Measurements from ENCODE around the gene GORAB. TPM values are rescaled to one million over a fixed set of nuclear protein-coding genes. Genes with fewer than 3 reads are reported as not detected.

Gene GORAB
- total and polyA plus RNA-seq, 2 experiments from 2014 or later = 14.7 to 16.4 TPM

DNA sequence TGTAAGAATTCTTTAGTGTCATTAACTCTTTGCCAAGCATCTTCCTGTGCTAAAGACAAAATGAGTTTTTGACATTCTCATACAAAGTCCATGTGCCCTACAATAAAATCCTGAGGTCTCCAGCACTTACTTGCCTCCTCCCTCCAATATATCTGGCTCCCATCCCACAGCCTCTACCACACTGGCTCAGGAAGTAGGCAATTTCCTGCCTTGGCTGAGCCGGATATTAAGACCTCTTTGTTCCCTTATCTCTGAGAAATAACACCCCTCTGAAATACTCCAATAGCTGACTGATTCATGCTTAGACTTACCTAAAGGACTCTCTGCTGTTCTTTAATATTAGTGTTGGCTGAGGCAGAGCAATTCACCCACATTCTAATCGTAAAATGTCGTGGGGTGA lies 37.6 kb upstream of the GORAB start:
- TF ChIP-seq EZH2 (IDR thresholded peaks at IDR 0.05; ENCODE audit: insufficient read depth, poor library complexity, severe bottlenecking) (no peak), EZH2phosphoT487 (IDR thresholded peaks at IDR 0.05; ENCODE audit: insufficient read depth, low read depth) (no peak)
- H3K9me2 ChIP-seq (ENCODE audit: insufficient read depth) = no peaks in the 10 kb centered on the region
- DNase-seq = no peak
- no peak overlapping the region for H3K4me2 ChIP-seq (ENCODE audit: unreplicated experiment)
- 0 out of 2 replicates have a peak overlapping the region, but pooled peaks have one; percentile 3 for H2AFZ ChIP-seq
- no peak overlapping the region for H3K27ac ChIP-seq
- no peaks in the 10 kb centered on the region for H3F3A ChIP-seq (ENCODE audit: insufficient read depth)
- no peak overlapping the region for H3K4me3 ChIP-seq
- no peaks in the 10 kb centered on the region for H4K20me1 ChIP-seq (ENCODE audit: insufficient read depth)
- no peaks in the 10 kb centered on the region for H3K79me2 ChIP-seq (ENCODE audit: insufficient read depth)
- H3K36me3 ChIP-seq (ENCODE audit: low read depth) = no peaks in the 10 kb centered on the region
- 70 to 72% methylated on average over 3 of the region's 3 CpGs for whole genome bisulfite sequencing, 2 experiments (ENCODE audit: low coverage in 1 of 2, low lambda C conversion rate in 2 of 2, missing lambda C conversion rate in 2 of 2)
- H3K27me3 ChIP-seq (replicated peaks; ENCODE audit: insufficient read depth) = no peaks in the 10 kb centered on the region
- H3K9me3 ChIP-seq (ENCODE audit: low read depth) = no peaks in the 10 kb centered on the region
- no peaks in the 10 kb centered on the region for H3K4me1 ChIP-seq (ENCODE audit: insufficient read depth)
- H3K9ac ChIP-seq = no peak overlapping the region
- in situ Hi-C loops (cut with MboI) = no loop called here

GRCh38 chr1:170495006-170495405 lies 37.0 kb upstream of the GORAB start:
- H3K27ac ChIP-seq = no peak overlapping the region
- no peak overlapping the region for H2AFZ ChIP-seq
- no peaks in the 10 kb centered on the region for H4K20me1 ChIP-seq (ENCODE audit: insufficient read depth)
- no peak overlapping the region for H3K9ac ChIP-seq
- H3K36me3 ChIP-seq (ENCODE audit: low read depth) = no peaks in the 10 kb centered on the region
- H3K4me3 ChIP-seq = no peak overlapping the region
- TF ChIP-seq EZH2phosphoT487 (IDR thresholded peaks at IDR 0.05; ENCODE audit: insufficient read depth, low read depth) (no peak), EZH2 (IDR thresholded peaks at IDR 0.05; ENCODE audit: insufficient read depth, poor library complexity, severe bottlenecking) (no peak)
- no peak for DNase-seq
- 69 to 86% methylated on average over 2 of the region's 2 CpGs for WGBS, 2 experiments (ENCODE audit: low coverage in 1 of 2, low lambda C conversion rate in 2 of 2, missing lambda C conversion rate in 2 of 2)
- H3F3A ChIP-seq (ENCODE audit: insufficient read depth) = no peaks in the 10 kb centered on the region
- in situ Hi-C loops (cut with MboI) = no loop called here
- no peak overlapping the region for H3K4me2 ChIP-seq (ENCODE audit: unreplicated experiment)
- H3K79me2 ChIP-seq (ENCODE audit: insufficient read depth) = no peaks in the 10 kb centered on the region
- no peaks in the 10 kb centered on the region for H3K4me1 ChIP-seq (ENCODE audit: insufficient read depth)
- no peaks in the 10 kb centered on the region for H3K9me2 ChIP-seq (ENCODE audit: insufficient read depth)
- H3K27me3 ChIP-seq (replicated peaks; ENCODE audit: insufficient read depth) = no peaks in the 10 kb centered on the region
- H3K9me3 ChIP-seq (ENCODE audit: low read depth) = no peaks in the 10 kb centered on the region

GRCh38 chr1:170498876-170499275 lies 33.1 kb upstream of the GORAB start:
- Histone ChIP-seq H3K4me2 (ENCODE audit: unreplicated experiment) (no peak overlapping the region), H3K9me2 (ENCODE audit: insufficient read depth) (no peaks in the 10 kb centered on the region), H3K9me3 (ENCODE audit: low read depth) (no peaks in the 10 kb centered on the region), H2AFZ (no peak overlapping the region), H3K27me3 (replicated peaks; ENCODE audit: insufficient read depth) (no peaks in the 10 kb centered on the region), H3K36me3 (ENCODE audit: low read depth) (no peaks in the 10 kb centered on the region), H4K20me1 (ENCODE audit: insufficient read depth) (no peaks in the 10 kb centered on the region), H3F3A (ENCODE audit: insufficient read depth) (no peaks in the 10 kb centered on the region), H3K4me1 (ENCODE audit: insufficient read depth) (no peaks in the 10 kb centered on the region), H3K79me2 (ENCODE audit: insufficient read depth) (no peaks in the 10 kb centered on the region), H3K27ac (no peak overlapping the region), H3K4me3 (no peak overlapping the region), H3K9ac (no peak overlapping the region)
- no peak for TF ChIP-seq EZH2 (IDR thresholded peaks at IDR 0.05; ENCODE audit: insufficient read depth, poor library complexity, severe bottlenecking)
- no peak for TF ChIP-seq EZH2phosphoT487 (IDR thresholded peaks at IDR 0.05; ENCODE audit: insufficient read depth, low read depth)
- no peak for DNase-seq
- in situ Hi-C loops (cut with MboI) = no loop called here
- WGBS, 2 experiments (ENCODE audit: low coverage in 1 of 2, low lambda C conversion rate in 2 of 2, missing lambda C conversion rate in 2 of 2) = 4 to 17% methylated on average over 1 of the region's 1 CpG

- H4K20me1 ChIP-seq (ENCODE audit: insufficient read depth) = no peaks in the 10 kb centered on the region
- no peak overlapping the region for H3K4me2 ChIP-seq (ENCODE audit: unreplicated experiment)
- no peak for DNase-seq
- H3K4me1 ChIP-seq (ENCODE audit: insufficient read depth) = no peaks in the 10 kb centered on the region
- no peaks in the 10 kb centered on the region for H3K27me3 ChIP-seq (replicated peaks; ENCODE audit: insufficient read depth)
- in situ Hi-C loops (cut with MboI) = no loop called here
- no peak for TF ChIP-seq EZH2phosphoT487 (IDR thresholded peaks at IDR 0.05; ENCODE audit: insufficient read depth, low read depth)
- no peak for TF ChIP-seq EZH2 (IDR thresholded peaks at IDR 0.05; ENCODE audit: insufficient read depth, poor library complexity, severe bottlenecking)
- H3F3A ChIP-seq (ENCODE audit: insufficient read depth) = no peaks in the 10 kb centered on the region
- no peaks in the 10 kb centered on the region for H3K36me3 ChIP-seq (ENCODE audit: low read depth)
- 16 to 17% methylated on average over 1 of the region's 1 CpG for WGBS, 2 experiments (ENCODE audit: low coverage in 1 of 2, low lambda C conversion rate in 2 of 2, missing lambda C conversion rate in 2 of 2)
- H3K9me2 ChIP-seq (ENCODE audit: insufficient read depth) = no peaks in the 10 kb centered on the region
- no peak overlapping the region for H3K9ac ChIP-seq
- H3K79me2 ChIP-seq (ENCODE audit: insufficient read depth) = no peaks in the 10 kb centered on the region
- no peak overlapping the region for H2AFZ ChIP-seq
- no peak overlapping the region for H3K27ac ChIP-seq
- no peak overlapping the region for H3K4me3 ChIP-seq
- no peaks in the 10 kb centered on the region for H3K9me3 ChIP-seq (ENCODE audit: low read depth)
Measured at GRCh38 chr1:170503665-170504064, 28.3 kb upstream of the GORAB start.

DNA sequence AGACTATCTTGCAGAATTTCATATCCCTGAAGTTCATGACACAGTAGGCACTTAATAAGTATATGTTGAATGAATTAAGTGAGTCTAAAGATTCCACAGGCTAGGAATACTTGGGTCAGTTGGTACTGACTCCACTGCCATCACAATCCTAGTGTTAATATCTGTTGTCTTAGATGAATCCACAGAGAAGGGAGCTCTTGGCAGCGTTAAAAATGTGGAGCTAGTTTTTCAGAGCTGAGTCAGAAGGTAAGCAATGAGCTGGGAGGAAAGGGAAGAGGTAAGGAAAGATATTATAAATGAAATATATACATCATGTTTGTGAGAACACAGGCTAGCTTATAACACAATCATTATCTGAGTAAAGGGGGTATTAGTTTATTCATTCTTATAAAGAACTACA lies 21.8 kb upstream of the GORAB start:
- TF ChIP-seq EZH2 (IDR thresholded peaks at IDR 0.05; ENCODE audit: insufficient read depth, poor library complexity, severe bottlenecking) (no peak), EZH2phosphoT487 (IDR thresholded peaks at IDR 0.05; ENCODE audit: insufficient read depth, low read depth) (no peak)
- Histone ChIP-seq H3K9ac (no peak overlapping the region), H3K4me1 (ENCODE audit: insufficient read depth) (no peaks in the 10 kb centered on the region), H3K9me2 (ENCODE audit: insufficient read depth) (no peaks in the 10 kb centered on the region), H3F3A (ENCODE audit: insufficient read depth) (no peaks in the 10 kb centered on the region), H3K27ac (no peak overlapping the region), H3K79me2 (ENCODE audit: insufficient read depth) (no peaks in the 10 kb centered on the region), H3K36me3 (ENCODE audit: low read depth) (no peaks in the 10 kb centered on the region), H3K4me3 (no peak overlapping the region), H3K9me3 (ENCODE audit: low read depth) (no peaks in the 10 kb centered on the region), H3K4me2 (ENCODE audit: unreplicated experiment) (no peak overlapping the region), H4K20me1 (ENCODE audit: insufficient read depth) (no peaks in the 10 kb centered on the region), H3K27me3 (replicated peaks; ENCODE audit: insufficient read depth) (no peaks in the 10 kb centered on the region), H2AFZ (no peak overlapping the region)
- WGBS, 2 experiments (ENCODE audit: low coverage in 1 of 2, low lambda C conversion rate in 2 of 2, missing lambda C conversion rate in 2 of 2) = 95 to 97% methylated on average over 1 of the region's 1 CpG
- peak; percentile 11 for DNase-seq
- in situ Hi-C loops (cut with MboI) = no loop called here

All from GM23248 (cell line).